Heart left ventricle (tissue), 16 donors: ENCODE data around the gene MLLT10. TPM values are rescaled to one million over a fixed set of nuclear protein-coding genes. Genes with fewer than 3 reads are reported as not detected.

Experiments used
- ATAC-seq, 4 donors: fragments of 200-7000 bp; cut with Tn5 transposase; one replicate each; pipeline ENCODE4 v1.9.1; 2020 to 2022; ENCODE audit warnings: moderate library complexity in 4 of 4, mild to moderate bottlenecking in 3 of 4, moderate number of reproducible peaks in 1 of 4
- DNase-seq, 5 donors: peaks; one replicate each; pipeline ENCODE4 v3.0.0-alpha.2; 2020
- H3K27ac ChIP-seq, 12 donors: fragments of 200-600 bp; sonication (generic) in 4 of 12; one replicate each; pipeline versions ENCODE4 v1.5.0 to v1.8.0; 2016 to 2022; ENCODE audit warnings: mild to moderate bottlenecking in 2 of 12
- H3K27me3 ChIP-seq, 9 donors: fragments of 200-600 bp; sonication (generic) in 2 of 9; one replicate each; pipeline versions ENCODE4 v1.5.1 to v1.8.0; 2016 to 2022; ENCODE audit warnings: mild to moderate bottlenecking in 3 of 9
- H3K36me3 ChIP-seq, 9 donors: fragments of 200-600 bp; sonication (generic) in 2 of 9; one replicate each; pipeline versions ENCODE4 v1.5.0 to v1.8.0; 2018 to 2022; ENCODE audit warnings: mild to moderate bottlenecking in 2 of 9
- H3K4me1 ChIP-seq, 12 donors: fragments of 200-600 bp; sonication (generic) in 4 of 12; one replicate each; pipeline versions ENCODE4 v1.5.0 to v1.8.0; 2016 to 2022; ENCODE audit warnings: mild to moderate bottlenecking in 3 of 12
- H3K4me3 ChIP-seq, 12 donors: fragments of 200-600 bp; sonication (generic) in 4 of 12; one replicate each; pipeline versions ENCODE4 v1.5.0 to v1.8.0; 2017 to 2022; ENCODE audit warnings: mild to moderate bottlenecking in 9 of 12, moderate library complexity in 4 of 12
- H3K9me3 ChIP-seq, 12 donors: fragments of 200-600 bp; sonication (generic) in 4 of 12; one replicate each; pipeline versions ENCODE4 v1.5.0 to v1.8.0; 2016 to 2022; ENCODE audit warnings: mild to moderate bottlenecking in 1 of 12
- CTCF ChIP-seq, 12 donors: fragments of 200-600 bp; sonication (generic) in 4 of 12; IDR thresholded peaks; one replicate each; pipeline versions ENCODE4 v1.5.0 to v1.8.0; 2018 to 2022; ENCODE audit warnings: antibody characterized with exemption in 12 of 12, mild to moderate bottlenecking in 5 of 12
- POLR2A ChIP-seq, 2 donors: fragments of 450-650 bp; IDR thresholded peaks; one replicate each; pipeline ENCODE4 v1.6.1; 2017; ENCODE audit warnings: antibody characterized with exemption in 2 of 2, mild to moderate bottlenecking in 2 of 2, moderate library complexity in 2 of 2
- WGBS, 4 donors: extraction: QIAGEN DNeasy Blood & Tissue Kit in 2 of 4; methylation state at CpG; one replicate each; pipeline versions ENCODE4 v1.1.5 to v1.1.7; 2013 to 2018; 5-methylcytosine and 5-hydroxymethylcytosine counted together
- intact Hi-C, 10 donors: fragments of 100-400 bp; cut with DNase I; formaldehyde crosslinking; loops; one replicate each; pipeline versions ENCODE4 v1.11.1 to v1.14.2; 2022
- polyA plus RNA-seq, 2 donors: library from polyadenylated mRNA; stranded (reverse); fragments of 200-250 nt; gene quantifications; one replicate each; pipeline ENCODE4 v1.2.3, GENCODE V29; 2013
- total RNA-seq, 9 donors: library from RNA; depleted of rRNA in 2 of 9; stranded (reverse); fragments of >200 nt in 2 of 9; fragmentation: NEBNext Ultra II Directional in 3 of 9; extraction: Animal tissue kit (Norgen Biotek cat#: 25700) in 3 of 9; gene quantifications; one replicate each; pipeline versions ENCODE4 v1.1.0 to v1.2.4, GENCODE V29; 2016 to 2023
- donor health status: ischemic (EF 13 %, LVEDD 7.1; RV severe dilation, severe dysfunction).
- donor health status: healthy with polysubstance abuse.
- donor health status: DM: no; HTN: yes; CAD: no.
- donor health status: DM: no; HTN: no; CAD: no.
- donor health status: ischemic (EF 25% LVEDD 6.9; RV normal size, moderate dysfunction).
- donor health status: ischemic (EF 25% LVEDD 5.7; RV mildly dilated, moderate dysfunction).
- donor health status: healthy.
- donor health status: DM: yes; HTN: yes; CAD: no.
- donor health status: ischemic (EF 35%, LVEDD 5.7; RV mildly dilated, moderate dysfunction).
- donor health status: nonischemic (EF 11% LVEDD 7.7; RV severe dilation, severe dysfunction).
- donor health status: DM: yes; HTN: yes; CAD: no.
- donor health status: PGD.
- donor health status: ischemic (EF 29% LVEDD 5.4; RV normal size, mild dysfunction).
- donor health status: nonischemic (EF 23%, LVEDD 6.1; RV moderate dilation, normal function).

The MLLT10 gene
- total and polyA plus RNA-seq, 11 donors, result 16.0 to 30.7 (median 25.2) TPM

- WGBS, 4 donors, result 71 to 83% (median 75%) methylated on average over 3 of the region's 3 CpGs
- intact Hi-C loops, result loop anchor here in 1 of 10 donors (10.0 kb wide), 2 partner anchors 185 to 645 kb away; partner anchors contain the start of gene MLLT10
- no peak for TF ChIP-seq POLR2A (IDR thresholded peaks at IDR 0.05)
- no peak for TF ChIP-seq CTCF (IDR thresholded peaks at IDR 0.05)
- H3K4me3 ChIP-seq, result no peak overlapping the region
- peaks cover 0 to 24% (median 13%) of the 10 kb centered on the region in 12 donors for H3K4me1 ChIP-seq
- DNase-seq, result no peak
- no peaks in the 10 kb centered on the region for H3K27me3 ChIP-seq
- no peaks in the 10 kb centered on the region for H3K9me3 ChIP-seq
- no peak for ATAC-seq
- H3K36me3 ChIP-seq, result peaks cover 0 to 39% (median 29%) of the 10 kb centered on the region in 9 donors
- no peak overlapping the region for H3K27ac ChIP-seq
Measured at GRCh38 chr10:21720090-21720489, 186.1 kb downstream of the MLLT10 start.

GRCh38 chr10:21721000-21721665 is 187.1 kb downstream of the MLLT10 start:
- H3K4me3 ChIP-seq, result no peak overlapping the region
- peaks cover 0 to 21% (median 13%) of the 10 kb centered on the region in 12 donors for H3K4me1 ChIP-seq
- H3K27ac ChIP-seq, result no peak overlapping the region
- WGBS, 4 donors, result 79 to 86% (median 83%) methylated on average over 6 of the region's 6 CpGs
- peaks cover 0 to 28% (median 22%) of the 10 kb centered on the region in 9 donors for H3K36me3 ChIP-seq
- no peak for TF ChIP-seq CTCF (IDR thresholded peaks at IDR 0.05)
- TF ChIP-seq POLR2A (IDR thresholded peaks at IDR 0.05), result no peak
- DNase-seq, result no peak
- intact Hi-C loops, result loop anchor here in 1 of 10 donors (10.0 kb wide), 2 partner anchors 186 to 646 kb away; partner anchors contain the start of gene MLLT10
- no peaks in the 10 kb centered on the region for H3K9me3 ChIP-seq
- no peak for ATAC-seq
- H3K27me3 ChIP-seq, result no peaks in the 10 kb centered on the region

GRCh38 chr10:21722209-21722608 is 188.2 kb downstream of the MLLT10 start:
- Histone ChIP-seq H3K4me1 (peaks cover 0 to 23% (median 13%) of the 10 kb centered on the region in 12 donors), H3K9me3 (no peaks in the 10 kb centered on the region), H3K36me3 (peaks cover 0 to 39% (median 19%) of the 10 kb centered on the region in 9 donors), H3K27ac (no peak overlapping the region), H3K4me3 (no peak overlapping the region), H3K27me3 (no peaks in the 10 kb centered on the region)
- intact Hi-C loops, result loop anchor here in 1 of 10 donors (10.0 kb wide), 2 partner anchors 187 to 647 kb away; partner anchors contain the start of gene MLLT10
- 94 to 98% (median 96%) methylated on average over 2 of the region's 2 CpGs for WGBS, 4 donors
- TF ChIP-seq POLR2A (IDR thresholded peaks at IDR 0.05), result no peak
- TF ChIP-seq CTCF (IDR thresholded peaks at IDR 0.05), result no peak
- ATAC-seq (no peak), DNase-seq (no peak)

- Histone ChIP-seq H3K4me1 (peaks cover 0 to 29% (median 13%) of the 10 kb centered on the region in 12 donors), H3K4me3 (no peak overlapping the region), H3K27me3 (no peaks in the 10 kb centered on the region), H3K36me3 (peaks cover 0 to 37% (median 17%) of the 10 kb centered on the region in 9 donors), H3K9me3 (no peaks in the 10 kb centered on the region), H3K27ac (no peak overlapping the region)
- no peak for ATAC-seq
- TF ChIP-seq CTCF (IDR thresholded peaks at IDR 0.05) (no peak), POLR2A (IDR thresholded peaks at IDR 0.05) (no peak)
- intact Hi-C loops, result loop anchor here in 1 of 10 donors (10.0 kb wide), 2 partner anchors 189 to 649 kb away; partner anchors contain the start of gene MLLT10
- 58 to 62% (median 60%) methylated on average over 7 of the region's 7 CpGs for WGBS, 4 donors
- no peak for DNase-seq
Measured at GRCh38 chr10:21724020-21724589, 190.1 kb downstream of the MLLT10 start.
